Effector memory CD4-positive, alpha-beta T cell (primary cell): ENCODE results near the gene KLHDC8A.
"Not testable (repeated sequence)": the region's sequence is repeated elsewhere in the genome, so short reads cannot be mapped to it uniquely, and the experiment has no call there.

Experiments
- DNase-seq, 3 donors: peaks; one replicate each; pipeline ENCODE4 v3.0.0-alpha.2; 2020
- H3K27ac ChIP-seq: 2 replicates; pipeline ENCODE4 v1.7.0; 2013; ENCODE audit warnings: mild to moderate bottlenecking, low read length, moderate library complexity; ENCODE audit not compliant: insufficient read depth, poor library complexity, severe bottlenecking
- H3K27me3 ChIP-seq: replicated peaks from 2 replicates; pipeline ENCODE4 v1.7.0; 2013; ENCODE audit warnings: mild to moderate bottlenecking, low read length; ENCODE audit not compliant: insufficient read depth, control insufficient read depth, poor library complexity, severe bottlenecking
- H3K36me3 ChIP-seq: 2 replicates; pipeline ENCODE4 v1.7.0; 2013; ENCODE audit warnings: mild to moderate bottlenecking, low read length, moderate library complexity; ENCODE audit not compliant: control insufficient read depth, insufficient read depth
- H3K4me1 ChIP-seq: 2 replicates; pipeline ENCODE4 v1.7.0; 2013; ENCODE audit warnings: low read length, mild to moderate bottlenecking; ENCODE audit not compliant: control insufficient read depth, insufficient read depth, poor library complexity, severe bottlenecking
- H3K4me3 ChIP-seq: 2 replicates; pipeline ENCODE4 v1.7.0; 2013; ENCODE audit warnings: low read length, low read depth, mild to moderate bottlenecking; ENCODE audit not compliant: insufficient read depth, poor library complexity, severe bottlenecking
- H3K9me3 ChIP-seq: 2 replicates; pipeline ENCODE4 v1.7.0; 2013; ENCODE audit warnings: mild to moderate bottlenecking, low read length, moderate library complexity; ENCODE audit not compliant: control insufficient read depth
- total RNA-seq, 3 donors: gene quantifications; one replicate each; lab custom pipeline; 2026; lab: John Stamatoyannopoulos, UW

Gene KLHDC8A
- 0 to 0.17 (median 0) reads per million in 3 donors for total RNA-seq

- no peaks in the 10 kb centered on the region for H3K4me1 ChIP-seq
- no peak within 1 kb of the TSS for H3K4me3 ChIP-seq
- no peak for DNase-seq
- H3K27ac ChIP-seq = no peak within 1 kb of the TSS
- H3K36me3 ChIP-seq = no peaks in the 10 kb centered on the region
- no peaks in the 10 kb centered on the region for H3K27me3 ChIP-seq
- no peaks in the 10 kb centered on the region for H3K9me3 ChIP-seq
Measured at GRCh38 chr1:205356440-205357139, at the start of gene KLHDC8A. Gene KLHDC8A, minus strand, starts transcription at chr1:205356922. Its CDS starts 13,318 bp downstream, at chr1:205343604.

DNA sequence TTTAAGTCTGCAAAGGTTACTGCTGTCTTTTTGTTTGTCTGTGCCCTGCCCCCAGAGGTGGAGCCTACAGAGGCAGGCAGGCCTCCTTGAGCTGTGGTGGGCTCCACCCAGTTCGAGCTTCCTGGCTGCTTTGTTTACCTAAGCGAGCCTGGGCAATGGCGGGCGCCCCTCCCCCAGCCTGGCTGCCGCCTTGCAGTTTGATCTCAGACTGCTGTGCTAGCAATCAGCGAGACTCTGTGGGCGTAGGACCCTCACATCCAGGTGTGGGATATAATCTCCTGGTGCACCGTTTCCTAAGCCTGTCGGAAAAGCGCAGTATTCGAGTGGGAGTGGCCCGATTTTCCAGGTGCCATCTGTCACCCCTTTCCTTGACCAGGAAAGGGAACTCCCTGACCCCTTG lies 49.5 kb upstream of the KLHDC8A start:
- not testable (repeated sequence) for H3K9me3 ChIP-seq, H3K36me3 ChIP-seq, H3K27me3 ChIP-seq, H3K4me3 ChIP-seq, H3K27ac ChIP-seq, DNase-seq, H3K4me1 ChIP-seq

DNA sequence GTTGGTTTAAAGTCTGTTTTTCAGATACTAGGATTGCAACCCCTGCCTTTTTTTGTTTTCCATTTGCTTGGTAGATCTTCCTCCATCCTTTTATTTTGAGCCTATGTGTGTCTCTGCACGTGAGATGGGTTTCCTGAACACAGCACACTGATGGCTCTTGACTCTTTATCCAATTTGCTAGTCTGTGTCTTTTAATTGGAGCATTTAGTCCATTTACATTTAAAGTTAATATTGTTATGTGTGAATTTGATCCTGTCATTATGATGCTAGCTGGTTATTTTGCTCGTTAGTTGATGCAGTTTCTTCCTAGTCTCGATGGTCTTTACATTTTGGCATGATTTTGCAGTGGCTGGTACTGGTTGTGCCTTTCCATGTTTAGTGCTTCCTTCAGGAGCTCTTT lies 47.8 kb upstream of the KLHDC8A start:
- DNase-seq = not testable (repeated sequence)

GRCh38 chr1:205398586-205398985 lies 41.9 kb upstream of the KLHDC8A start:
- DNase-seq = no peak
- H3K36me3 ChIP-seq = no peaks in the 10 kb centered on the region
- H3K27ac ChIP-seq = no peak overlapping the region
- H3K4me1 ChIP-seq = no peaks in the 10 kb centered on the region
- H3K9me3 ChIP-seq = no peaks in the 10 kb centered on the region
- H3K4me3 ChIP-seq = no peak overlapping the region
- no peaks in the 10 kb centered on the region for H3K27me3 ChIP-seq

More for the DNA sequence above, 47.8 kb upstream of the KLHDC8A start:
- not testable (repeated sequence) for H3K27me3 ChIP-seq, H3K9me3 ChIP-seq, H3K27ac ChIP-seq, H3K36me3 ChIP-seq, H3K4me3 ChIP-seq, H3K4me1 ChIP-seq

GRCh38 chr1:205396967-205397616 lies 40.4 kb upstream of the KLHDC8A start:
- DNase-seq = peak in 2 of 3 donors; percentile 4 to 6

GRCh38 chr1:205395616-205396015 lies 38.9 kb upstream of the KLHDC8A start:
- no peaks in the 10 kb centered on the region for H3K9me3 ChIP-seq
- no peak overlapping the region for H3K4me3 ChIP-seq
- H3K4me1 ChIP-seq = no peaks in the 10 kb centered on the region
- no peak overlapping the region for H3K27ac ChIP-seq
- no peaks in the 10 kb centered on the region for H3K36me3 ChIP-seq
- H3K27me3 ChIP-seq = no peaks in the 10 kb centered on the region
- no peak for DNase-seq

More at GRCh38 chr1:205396967-205397616, 40.4 kb upstream of the KLHDC8A start:
- no peaks in the 10 kb centered on the region for H3K36me3 ChIP-seq
- H3K4me1 ChIP-seq = no peaks in the 10 kb centered on the region
- no peaks in the 10 kb centered on the region for H3K9me3 ChIP-seq
- no peak overlapping the region for H3K4me3 ChIP-seq
- no peak overlapping the region for H3K27ac ChIP-seq
- no peaks in the 10 kb centered on the region for H3K27me3 ChIP-seq

GRCh38 chr1:205392650-205393049 lies 35.9 kb upstream of the KLHDC8A start:
- H3K27ac ChIP-seq = no peak overlapping the region
- DNase-seq = no peak
- H3K36me3 ChIP-seq = no peaks in the 10 kb centered on the region
- H3K9me3 ChIP-seq = no peaks in the 10 kb centered on the region
- H3K27me3 ChIP-seq = no peaks in the 10 kb centered on the region
- no peaks in the 10 kb centered on the region for H3K4me1 ChIP-seq
- no peak overlapping the region for H3K4me3 ChIP-seq

DNA sequence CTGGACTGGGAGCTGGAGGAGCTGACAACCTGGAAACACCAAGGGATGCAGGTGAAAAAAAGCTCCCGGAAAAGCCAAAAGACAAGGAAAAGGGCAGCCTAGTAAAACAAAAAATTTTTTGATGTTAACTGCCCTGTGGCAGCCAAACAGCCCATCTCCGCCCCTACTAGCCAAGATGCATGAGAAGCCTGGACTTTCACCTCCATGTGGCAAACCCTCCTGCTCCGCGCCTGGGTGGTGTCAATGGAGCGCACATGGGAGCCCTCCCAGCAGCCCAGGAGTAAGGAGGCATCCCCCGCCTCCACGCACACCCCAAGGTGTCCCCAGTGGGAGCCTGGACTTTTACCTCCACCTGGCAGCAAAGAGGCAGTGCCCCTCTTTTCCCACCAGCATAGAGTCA lies 34.7 kb upstream of the KLHDC8A start:
- Histone ChIP-seq H3K9me3 (no peaks in the 10 kb centered on the region), H3K4me1 (no peaks in the 10 kb centered on the region), H3K27me3 (no peaks in the 10 kb centered on the region), H3K27ac (no peak overlapping the region), H3K36me3 (no peaks in the 10 kb centered on the region), H3K4me3 (no peak overlapping the region)
- DNase-seq = no peak

DNA sequence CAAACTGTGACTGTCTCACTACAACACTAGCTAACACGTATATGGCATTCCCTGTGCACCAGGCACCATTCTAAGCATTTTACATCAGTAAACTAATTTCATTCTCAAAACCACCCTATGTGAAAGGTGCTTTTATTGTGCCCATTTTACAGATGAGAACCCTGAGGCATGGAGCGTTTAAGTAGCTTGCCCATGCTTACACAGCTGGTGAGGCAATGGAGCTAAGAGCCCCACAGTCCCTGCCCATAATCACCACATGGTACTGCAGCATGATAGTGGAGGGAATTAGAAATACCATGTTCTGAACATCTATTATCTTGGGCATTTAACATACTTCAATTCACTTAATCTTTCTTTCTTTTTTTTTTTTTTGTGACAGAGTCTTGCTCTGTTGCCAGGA lies 31.1 kb upstream of the KLHDC8A start:
- DNase-seq = no peak
- Histone ChIP-seq H3K4me1 (no peaks in the 10 kb centered on the region), H3K27me3 (no peaks in the 10 kb centered on the region), H3K4me3 (no peak overlapping the region), H3K27ac (no peak overlapping the region), H3K36me3 (no peaks in the 10 kb centered on the region), H3K9me3 (no peaks in the 10 kb centered on the region)

DNA sequence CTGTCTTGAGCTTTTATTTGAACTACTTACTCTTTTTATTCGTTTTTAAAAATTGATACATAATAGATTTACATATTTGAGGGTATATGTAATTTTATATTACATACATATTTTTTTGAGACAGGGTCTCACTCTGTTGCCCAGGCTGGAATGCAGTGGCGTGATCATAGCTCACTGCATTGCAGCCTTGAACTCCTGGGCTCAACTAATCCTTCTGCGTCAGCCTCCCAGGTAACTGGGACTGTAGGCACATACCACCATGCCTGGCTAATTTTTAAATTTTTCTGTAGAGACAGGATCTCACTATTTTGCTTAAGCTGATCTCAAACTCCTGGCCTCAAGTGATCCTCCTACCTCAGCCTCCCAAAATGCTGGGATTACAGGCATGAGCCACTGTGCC lies 26.3 kb upstream of the KLHDC8A start:
- not testable (repeated sequence) for H3K9me3 ChIP-seq, DNase-seq

More for the DNA sequence above, 26.3 kb upstream of the KLHDC8A start:
- H3K36me3 ChIP-seq, H3K27me3 ChIP-seq, H3K27ac ChIP-seq, H3K4me3 ChIP-seq, H3K4me1 ChIP-seq: not testable (repeated sequence)
